Activated gamma-delta T cell treated with anti-CD3 and anti-CD28 coated beads, Interleukin-2, amount 50 U/mL, for 16 hours (primary cell): ENCODE results near the gene UPF2.

Experiments
- DNase-seq: peaks from one replicate; pipeline ENCODE4 v3.0.0-alpha.2; 2020; ENCODE audit warnings: low read depth

Gene UPF2

GRCh38 chr10:11884706-11885423, 157.7 kb downstream of the UPF2 start:
- DNase-seq, result no peak

- DNase-seq, result no peak
Measured at GRCh38 chr10:11882646-11883375, 159.8 kb downstream of the UPF2 start.

- no peak for DNase-seq
Measured at GRCh38 chr10:11881477-11882417, 160.9 kb downstream of the UPF2 start.

GRCh38 chr10:11881030-11881476, 161.6 kb downstream of the UPF2 start:
- DNase-seq, result no peak

GRCh38 chr10:11880151-11881029, 162.2 kb downstream of the UPF2 start:
- no peak for DNase-seq

GRCh38 chr10:11879387-11880094, 163.1 kb downstream of the UPF2 start:
- DNase-seq, result no peak

DNA sequence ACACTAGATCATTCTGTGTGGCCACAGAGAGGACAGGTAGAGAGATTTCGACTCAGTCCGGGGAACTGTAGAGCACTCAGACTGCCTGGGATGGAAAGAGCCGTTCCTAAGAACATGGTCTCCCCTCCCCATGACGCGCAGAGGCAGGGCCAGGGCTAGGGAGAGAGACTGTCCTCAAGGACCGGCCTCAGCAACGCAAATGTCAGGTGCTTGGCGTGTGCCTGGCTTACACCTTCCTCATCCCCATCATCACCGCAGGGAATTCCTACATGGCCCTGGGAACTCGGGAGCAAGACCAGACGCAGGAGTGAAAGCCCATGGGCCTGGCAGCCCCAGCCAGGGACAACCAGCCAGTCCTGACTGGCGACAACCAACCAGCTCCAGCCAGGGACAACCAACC, 163.8 kb downstream of the UPF2 start:
- no peak for DNase-seq

DNA sequence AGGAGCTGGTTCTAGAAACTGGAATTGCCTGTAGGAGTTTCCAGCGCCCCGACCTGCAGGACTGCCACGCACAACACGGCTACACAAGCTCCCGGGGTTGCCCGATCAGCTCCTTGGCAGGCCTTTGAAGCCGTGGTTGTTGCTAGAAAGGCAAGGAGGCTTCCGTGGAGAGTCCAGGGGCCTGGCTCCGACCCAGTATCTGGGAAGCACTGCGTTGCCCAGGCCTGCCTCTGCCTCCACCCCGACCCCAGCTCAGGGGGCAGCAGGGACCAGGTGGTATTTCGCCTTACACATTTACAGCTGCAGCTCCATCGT, 165.1 kb downstream of the UPF2 start:
- DNase-seq, result no peak

- DNase-seq, result no peak
Measured at GRCh38 chr10:11876805-11877590, 165.6 kb downstream of the UPF2 start.

DNA sequence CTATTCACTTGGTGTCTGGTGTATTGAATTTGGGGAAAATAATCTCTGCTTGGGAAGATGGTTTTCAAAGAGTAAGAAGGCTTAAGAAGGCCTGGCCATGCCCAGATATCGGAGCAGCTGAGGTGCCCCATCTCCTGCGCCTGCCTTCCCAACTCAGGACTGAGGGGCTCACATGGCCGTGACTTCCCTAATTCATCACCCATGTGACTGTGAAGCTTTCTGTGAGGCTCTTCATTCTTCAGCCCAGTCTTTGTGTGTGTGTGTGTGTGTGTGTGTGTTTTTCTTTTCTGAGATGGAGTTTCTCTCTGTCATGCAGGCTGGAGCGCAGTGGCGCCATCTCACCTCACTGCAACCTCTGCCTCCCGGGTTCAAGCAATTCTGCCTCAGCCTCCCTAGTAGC, 166.3 kb downstream of the UPF2 start:
- DNase-seq, result no peak

GRCh38 chr10:11875494-11876281, 166.9 kb downstream of the UPF2 start:
- no peak for DNase-seq

GRCh38 chr10:11874568-11875493, 167.8 kb downstream of the UPF2 start:
- DNase-seq, result peak; percentile 14

DNA sequence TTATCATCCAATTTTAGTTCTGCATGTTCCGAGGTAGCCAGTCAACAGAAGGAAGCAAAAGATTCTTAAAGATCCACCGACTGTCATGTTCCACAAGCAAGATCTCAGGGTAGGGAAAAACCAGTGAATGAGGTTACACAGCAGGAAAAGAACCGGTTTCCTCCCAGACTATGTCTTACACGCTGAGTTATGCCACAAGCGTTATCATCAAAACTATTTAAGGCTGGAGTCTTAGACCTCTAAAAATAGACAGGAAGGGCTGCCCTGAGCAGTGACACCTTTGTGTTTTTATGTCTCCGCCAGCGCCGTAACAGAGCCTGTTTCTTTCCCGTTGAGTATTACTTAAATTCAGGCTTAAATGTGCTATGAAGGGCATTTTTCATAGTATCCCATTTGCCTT, 171.1 kb downstream of the UPF2 start:
- DNase-seq, result no peak

DNA sequence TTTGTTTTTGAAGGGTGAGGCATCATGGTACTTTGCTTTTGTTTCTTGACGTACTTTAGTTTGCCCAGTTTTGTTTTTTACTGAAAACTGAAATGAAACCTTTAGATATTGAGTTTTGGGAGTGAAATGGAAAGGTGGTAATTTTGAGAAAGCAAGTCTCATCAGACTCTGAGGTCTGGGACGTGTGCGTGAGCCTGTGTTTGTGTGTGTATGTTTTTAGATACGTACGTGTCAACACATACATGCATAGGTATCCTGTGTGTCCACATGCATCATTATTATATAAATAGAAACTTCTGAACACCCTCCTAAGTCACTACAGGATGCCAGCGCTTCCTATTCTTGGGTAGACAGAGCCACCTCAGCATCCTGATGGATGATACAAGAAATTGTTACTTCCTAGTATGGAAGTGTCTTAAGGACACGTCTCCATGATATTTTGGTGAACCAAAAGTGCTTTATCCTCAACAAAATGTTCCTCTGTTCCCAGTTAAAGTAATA, 171.7 kb downstream of the UPF2 start:
- DNase-seq, result no peak

DNA sequence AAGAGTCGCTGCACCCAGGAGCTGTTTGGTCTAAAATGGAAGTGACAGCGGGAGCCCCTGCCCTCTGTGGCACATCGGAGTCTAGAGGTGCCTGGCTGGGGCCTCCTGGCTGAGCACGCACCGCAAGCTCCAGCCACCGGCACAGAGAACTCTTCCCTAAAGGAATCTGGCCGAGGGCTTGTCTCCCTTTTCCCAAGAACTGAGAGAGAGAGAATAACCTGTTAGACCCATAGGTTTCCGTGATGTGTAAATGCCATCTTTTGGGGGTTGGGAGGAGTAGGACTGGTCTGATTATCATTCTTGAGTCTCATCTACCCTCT, 172.2 kb downstream of the UPF2 start:
- no peak for DNase-seq
